Measurements from ENCODE around the gene ARHGAP24. TPM values are rescaled to one million over a fixed set of nuclear protein-coding genes. Genes with fewer than 3 reads are reported as not detected.

ARHGAP24 gene
- total and polyA plus RNA-seq, 2 experiments from 2014 or later, result 0.21 to 0.36 TPM

DNA sequence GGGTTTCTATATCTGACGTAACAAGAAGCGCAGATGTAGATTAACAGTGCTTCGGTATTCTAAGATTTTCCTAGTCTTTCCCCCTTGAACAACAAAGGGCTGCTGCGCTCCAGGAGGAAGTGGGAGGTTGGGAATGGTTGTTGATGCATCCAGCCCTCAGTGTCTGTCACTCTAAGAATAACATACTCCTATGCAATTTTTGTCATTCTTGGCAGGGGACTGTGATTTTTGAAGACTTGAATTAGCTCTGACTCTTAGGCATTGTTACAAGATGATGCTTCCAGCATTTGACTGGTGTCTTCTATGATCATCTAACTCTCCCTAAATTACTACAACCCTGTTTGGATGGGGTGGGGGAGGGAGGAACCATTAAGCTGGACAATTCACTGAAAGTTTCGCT is 394.2 kb downstream of the ARHGAP24 start (continued):
- TF ChIP-seq, protein P1, sequence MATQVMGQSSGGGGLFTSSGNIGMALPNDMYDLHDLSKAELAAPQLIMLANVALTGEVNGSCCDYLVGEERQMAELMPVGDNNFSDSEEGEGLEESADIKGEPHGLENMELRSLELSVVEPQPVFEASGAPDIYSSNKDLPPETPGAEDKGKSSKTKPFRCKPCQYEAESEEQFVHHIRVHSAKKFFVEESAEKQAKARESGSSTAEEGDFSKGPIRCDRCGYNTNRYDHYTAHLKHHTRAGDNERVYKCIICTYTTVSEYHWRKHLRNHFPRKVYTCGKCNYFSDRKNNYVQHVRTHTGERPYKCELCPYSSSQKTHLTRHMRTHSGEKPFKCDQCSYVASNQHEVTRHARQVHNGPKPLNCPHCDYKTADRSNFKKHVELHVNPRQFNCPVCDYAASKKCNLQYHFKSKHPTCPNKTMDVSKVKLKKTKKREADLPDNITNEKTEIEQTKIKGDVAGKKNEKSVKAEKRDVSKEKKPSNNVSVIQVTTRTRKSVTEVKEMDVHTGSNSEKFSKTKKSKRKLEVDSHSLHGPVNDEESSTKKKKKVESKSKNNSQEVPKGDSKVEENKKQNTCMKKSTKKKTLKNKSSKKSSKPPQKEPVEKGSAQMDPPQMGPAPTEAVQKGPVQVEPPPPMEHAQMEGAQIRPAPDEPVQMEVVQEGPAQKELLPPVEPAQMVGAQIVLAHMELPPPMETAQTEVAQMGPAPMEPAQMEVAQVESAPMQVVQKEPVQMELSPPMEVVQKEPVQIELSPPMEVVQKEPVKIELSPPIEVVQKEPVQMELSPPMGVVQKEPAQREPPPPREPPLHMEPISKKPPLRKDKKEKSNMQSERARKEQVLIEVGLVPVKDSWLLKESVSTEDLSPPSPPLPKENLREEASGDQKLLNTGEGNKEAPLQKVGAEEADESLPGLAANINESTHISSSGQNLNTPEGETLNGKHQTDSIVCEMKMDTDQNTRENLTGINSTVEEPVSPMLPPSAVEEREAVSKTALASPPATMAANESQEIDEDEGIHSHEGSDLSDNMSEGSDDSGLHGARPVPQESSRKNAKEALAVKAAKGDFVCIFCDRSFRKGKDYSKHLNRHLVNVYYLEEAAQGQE (IDR thresholded peaks at IDR 0.05; ENCODE audit: unreplicated experiment), result no peak
- TF ChIP-seq CREB1 (CRISPR knock-in tag; IDR thresholded peaks at IDR 0.05; ENCODE audit: low read depth) (no peak), POLR2AphosphoS5 (IDR thresholded peaks at IDR 0.05; ENCODE audit: low read depth) (no peak), EZH2 (IDR thresholded peaks at IDR 0.05; ENCODE audit: low read depth, unreplicated experiment) (no peak), ZNF114 (CRISPR knock-in tag; IDR thresholded peaks at IDR 0.05) (no peak)

DNA sequence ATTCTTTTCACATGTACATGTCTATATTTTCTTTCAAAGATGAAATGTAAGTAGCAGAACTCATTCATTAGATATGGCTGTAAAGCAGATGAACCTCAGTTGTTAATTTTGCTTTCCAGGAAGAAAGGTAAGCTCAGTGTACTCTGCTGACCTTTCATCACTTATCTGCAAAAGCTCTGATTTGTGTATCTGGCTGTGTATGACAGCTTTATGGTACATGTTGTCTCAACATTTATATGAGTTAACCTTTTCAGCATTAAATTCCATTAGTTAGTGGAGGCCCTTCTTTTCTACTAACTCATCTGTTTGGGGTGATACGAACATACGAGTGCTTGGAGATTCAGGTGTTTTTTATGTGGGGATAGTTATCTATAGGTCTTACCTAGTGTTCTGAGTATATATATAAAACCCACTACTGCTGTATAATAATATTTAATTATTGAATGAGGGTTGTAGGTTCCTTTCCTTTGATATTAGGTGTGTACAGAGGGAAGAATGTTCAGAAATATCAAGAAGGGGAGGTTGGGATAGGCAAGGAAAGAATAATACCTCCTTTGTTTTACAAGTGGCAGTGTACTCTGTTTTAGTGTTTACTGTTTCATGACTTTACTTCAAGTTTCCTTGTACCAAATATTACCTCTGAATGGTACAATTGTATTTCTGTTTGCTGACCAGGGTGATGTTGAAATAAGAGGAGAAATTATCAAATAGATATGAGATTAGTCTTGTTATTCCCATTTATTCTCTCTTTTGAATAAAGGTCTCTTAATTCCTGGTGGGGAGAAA is 395.5 kb downstream of the ARHGAP24 start:
- DNase-seq (ENCODE audit: low spot score) (no peak), ATAC-seq (no peak)
- H3K27ac Mint-ChIP-seq, result no peak overlapping the region
- H3K4me3 ChIP-seq, result no peak overlapping the region
- H3K27me3 ChIP-seq (ENCODE audit: insufficient read depth), result no peaks in the 10 kb centered on the region
- no peak overlapping the region for H3K4me2 ChIP-seq
- H3K9me3 Mint-ChIP-seq, result no peaks in the 10 kb centered on the region
- no peaks in the 10 kb centered on the region for H4K20me1 ChIP-seq (replicated peaks; ENCODE audit: insufficient read depth)
- H3K27ac ChIP-seq (ENCODE audit: low read depth), result no peak overlapping the region
- no peaks in the 10 kb centered on the region for H3F3A ChIP-seq (replicated peaks; ENCODE audit: low read depth)
- H3K4me3 Mint-ChIP-seq, result no peak overlapping the region
- no peaks in the 10 kb centered on the region for H3K79me2 ChIP-seq (replicated peaks; ENCODE audit: insufficient read depth)
- no peak overlapping the region for H2AFZ ChIP-seq
- peaks cover 2% of the 10 kb centered on the region for H3K27me3 Mint-ChIP-seq (ENCODE audit: insufficient read depth, low read depth, poor library complexity)
- no peaks in the 10 kb centered on the region for H3K36me3 Mint-ChIP-seq (ENCODE audit: low read depth)
- no peaks in the 10 kb centered on the region for H3K9me2 ChIP-seq (ENCODE audit: insufficient read depth)
- H3K36me3 ChIP-seq (ENCODE audit: insufficient read depth), result no peaks in the 10 kb centered on the region
- H3K4me1 ChIP-seq (ENCODE audit: insufficient read depth), result peaks cover 25% of the 10 kb centered on the region
- peaks cover 16% of the 10 kb centered on the region for H3K4me1 Mint-ChIP-seq
- TF ChIP-seq NANOG (IDR thresholded peaks at IDR 0.05; ENCODE audit: borderline replicate concordance), result no peak
- TF ChIP-seq ZNF114 (CRISPR knock-in tag; IDR thresholded peaks at IDR 0.05), result no peak
- TF ChIP-seq EZH2 (IDR thresholded peaks at IDR 0.05; ENCODE audit: low read depth, unreplicated experiment), result no peak
- TF ChIP-seq CREB1 (CRISPR knock-in tag; IDR thresholded peaks at IDR 0.05; ENCODE audit: low read depth), result no peak
- TF ChIP-seq ZNF462 (CRISPR knock-in tag; IDR thresholded peaks at IDR 0.05), result no peak
- TF ChIP-seq ZNF331 (CRISPR knock-in tag; IDR thresholded peaks at IDR 0.05; ENCODE audit: low read depth), result no peak
- TF ChIP-seq, protein P1 (IDR thresholded peaks at IDR 0.05; ENCODE audit: unreplicated experiment), result no peak
- no peak for TF ChIP-seq JUNB (IDR thresholded peaks at IDR 0.05; ENCODE audit: unreplicated experiment)
- no peak for TF ChIP-seq EZH2phosphoT487 (IDR thresholded peaks at IDR 0.05; ENCODE audit: unreplicated experiment)
- no peak for TF ChIP-seq POLR2AphosphoS5 (IDR thresholded peaks at IDR 0.05; ENCODE audit: low read depth)
